Esophagus (tissue), 2 donors: ENCODE measurements around the gene M6PR. TPM values are rescaled to one million over a fixed set of nuclear protein-coding genes. Genes with fewer than 3 reads are reported as not detected.
"Not testable (repeated sequence)": the region's sequence is repeated elsewhere in the genome, so short reads cannot be mapped to it uniquely, and the experiment has no call there.

Experiments used
- H3K27ac ChIP-seq, 2 donors: one replicate each; pipeline ENCODE4 v1.5.1; 2013; ENCODE audit warnings: low read depth in 2 of 2, mild to moderate bottlenecking in 2 of 2, inconsistent platforms in 1 of 2, low read length in 1 of 2, moderate library complexity in 1 of 2
- H3K27me3 ChIP-seq, 2 donors: one replicate each; pipeline ENCODE4 v1.6.1; 2013; ENCODE audit warnings: low read length in 2 of 2, control low read depth in 1 of 2, mild to moderate bottlenecking in 1 of 2; ENCODE audit not compliant: insufficient read depth in 2 of 2, control insufficient read depth in 1 of 2
- H3K36me3 ChIP-seq, 2 donors: one replicate each; pipeline ENCODE4 v1.6.1; 2013; ENCODE audit warnings: low read length in 1 of 2; ENCODE audit not compliant: control insufficient read depth in 2 of 2, insufficient read depth in 2 of 2
- H3K4me1 ChIP-seq, 2 donors: one replicate each; pipeline ENCODE4 v1.6.1; 2013; ENCODE audit warnings: low read length in 1 of 2; ENCODE audit not compliant: control insufficient read depth in 2 of 2, insufficient read depth in 2 of 2
- H3K4me3 ChIP-seq, 2 donors: one replicate each; pipeline ENCODE4 v1.5.1; 2013; ENCODE audit warnings: low read length in 2 of 2, mild to moderate bottlenecking in 2 of 2, low read depth in 1 of 2, moderate library complexity in 1 of 2
- H3K9me3 ChIP-seq, 2 donors: one replicate each; pipeline ENCODE4 v1.6.1; 2013; ENCODE audit warnings: mild to moderate bottlenecking in 2 of 2, low read depth in 1 of 2, low read length in 1 of 2, moderate library complexity in 1 of 2; ENCODE audit not compliant: control insufficient read depth in 2 of 2, insufficient read depth in 1 of 2
- WGBS, 2 donors: extraction: QIAGEN DNeasy Blood & Tissue Kit; methylation state at CpG; one replicate each; pipeline ENCODE4 v1.1.7; 2013; 5-methylcytosine and 5-hydroxymethylcytosine counted together
- polyA plus RNA-seq, 2 donors: library from polyadenylated mRNA; stranded (reverse); fragments of 200-250 nt; gene quantifications; one replicate each; pipeline ENCODE4 v1.2.3, GENCODE V29; 2013
- donor health status: healthy with polysubstance abuse.
- donor health status: Bipolar disorder and iron deficiency.

Gene M6PR
- polyA plus RNA-seq, 2 donors: 28.5 to 45.9 TPM

DNA sequence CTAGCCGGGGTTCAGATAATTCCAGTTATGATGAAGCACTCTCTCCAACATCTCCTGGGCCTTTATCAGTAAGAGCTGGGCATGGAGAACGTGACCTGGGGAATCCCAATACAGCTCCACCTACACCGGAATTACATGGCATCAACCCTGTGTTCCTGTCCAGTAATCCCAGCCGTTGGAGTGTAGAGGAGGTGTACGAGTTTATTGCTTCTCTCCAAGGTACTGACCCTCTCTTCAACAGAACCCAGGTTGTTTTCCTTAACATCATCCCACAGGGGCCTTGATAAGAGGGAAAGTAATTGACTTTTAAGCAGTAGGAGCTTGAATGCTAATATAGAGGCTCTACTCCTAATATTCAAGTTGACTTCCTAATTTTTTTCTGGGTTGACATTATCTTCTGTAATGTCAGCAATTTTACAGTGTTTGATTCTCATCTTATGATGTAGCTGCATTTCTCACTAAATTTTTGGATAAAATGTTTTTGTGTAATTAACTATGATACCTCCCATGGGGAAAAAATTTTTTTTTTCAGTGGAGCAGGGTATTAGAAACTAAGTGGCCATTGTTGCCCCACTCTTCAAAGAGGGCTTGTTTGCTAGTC is 11.5 kb downstream of the M6PR start:
- H3K27me3 ChIP-seq, H3K4me3 ChIP-seq, H3K9me3 ChIP-seq, H3K27ac ChIP-seq, H3K4me1 ChIP-seq: not testable (repeated sequence)
- WGBS, 2 donors: 79 to 88% methylated on average over 2 to 3 of the region's 5 CpGs
- H3K36me3 ChIP-seq: peaks cover 12 to 15% of the 10 kb centered on the region in 2 donors

DNA sequence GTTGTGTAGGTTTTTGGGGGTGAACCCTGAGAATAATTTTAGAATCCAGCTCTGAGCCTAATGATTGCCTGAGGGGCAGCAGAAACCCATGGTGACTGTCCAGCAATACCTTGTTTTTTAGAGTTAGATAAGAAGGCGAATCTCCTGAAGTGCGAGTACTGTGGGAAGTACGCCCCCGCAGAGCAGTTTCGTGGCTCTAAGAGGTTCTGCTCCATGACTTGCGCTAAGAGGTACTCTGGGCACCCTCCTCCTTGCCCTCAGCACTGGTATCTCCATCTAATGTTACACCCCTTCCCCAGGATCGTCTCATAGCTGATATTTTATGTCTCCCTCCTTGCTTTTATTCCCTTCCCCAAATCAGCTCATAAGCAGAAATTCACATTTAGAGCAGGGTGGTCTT is 12.7 kb downstream of the M6PR start:
- H3K4me1 ChIP-seq: no peaks in the 10 kb centered on the region
- no peaks in the 10 kb centered on the region for H3K9me3 ChIP-seq
- no peak overlapping the region for H3K4me3 ChIP-seq
- H3K27me3 ChIP-seq: no peaks in the 10 kb centered on the region
- no peak overlapping the region for H3K27ac ChIP-seq
- WGBS, 2 donors: 95% methylated on average over 7 of the region's 7 CpGs
- peaks cover 9 to 14% of the 10 kb centered on the region in 2 donors for H3K36me3 ChIP-seq

DNA sequence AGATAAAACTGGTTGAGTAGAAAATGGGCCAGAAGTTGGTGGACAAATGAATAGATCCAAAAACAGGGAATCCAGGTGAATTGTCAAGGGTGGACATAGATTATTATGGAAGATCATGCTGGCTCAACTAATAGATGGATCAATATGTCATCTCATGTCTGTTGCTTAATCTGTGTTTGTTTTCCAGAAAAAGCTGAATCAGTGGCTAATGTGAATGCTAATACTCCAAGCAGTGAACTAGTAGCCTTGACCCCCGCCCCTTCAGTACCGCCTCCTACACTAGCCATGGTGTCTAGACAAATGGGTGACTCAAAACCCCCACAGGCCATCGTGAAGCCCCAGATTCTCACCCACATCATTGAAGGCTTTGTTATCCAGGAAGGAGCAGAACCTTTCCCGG is 15.4 kb downstream of the M6PR start:
- not testable (repeated sequence) for H3K27me3 ChIP-seq

DNA sequence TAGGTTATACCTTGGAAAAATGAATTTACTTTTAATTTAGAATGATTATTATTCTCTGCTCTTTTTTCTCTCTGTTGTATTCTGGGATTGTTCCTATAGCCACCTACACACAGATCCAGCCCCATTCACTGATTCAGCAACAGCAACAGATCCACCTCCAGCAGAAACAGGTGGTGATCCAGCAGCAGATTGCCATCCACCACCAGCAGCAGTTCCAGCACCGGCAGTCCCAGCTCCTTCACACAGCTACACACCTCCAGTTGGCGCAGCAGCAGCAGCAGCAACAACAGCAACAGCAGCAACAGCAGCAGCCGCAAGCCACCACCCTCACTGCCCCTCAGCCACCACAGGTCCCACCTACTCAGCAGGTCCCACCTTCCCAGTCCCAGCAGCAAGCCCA is 17.0 kb downstream of the M6PR start:
- H3K36me3 ChIP-seq, H3K9me3 ChIP-seq, H3K27ac ChIP-seq, H3K27me3 ChIP-seq, H3K4me1 ChIP-seq, H3K4me3 ChIP-seq: not testable (repeated sequence)
- WGBS, 2 donors: 88 to 93% methylated on average over 2 to 3 of the region's 3 CpGs

More for the DNA sequence above, 15.4 kb downstream of the M6PR start:
- whole genome bisulfite sequencing, 2 donors: 90 to 95% methylated on average over 4 of the region's 4 CpGs
- not testable (repeated sequence) for H3K9me3 ChIP-seq, H3K27ac ChIP-seq, H3K4me3 ChIP-seq, H3K4me1 ChIP-seq
- peaks cover 9 to 14% of the 10 kb centered on the region in 2 donors for H3K36me3 ChIP-seq

DNA sequence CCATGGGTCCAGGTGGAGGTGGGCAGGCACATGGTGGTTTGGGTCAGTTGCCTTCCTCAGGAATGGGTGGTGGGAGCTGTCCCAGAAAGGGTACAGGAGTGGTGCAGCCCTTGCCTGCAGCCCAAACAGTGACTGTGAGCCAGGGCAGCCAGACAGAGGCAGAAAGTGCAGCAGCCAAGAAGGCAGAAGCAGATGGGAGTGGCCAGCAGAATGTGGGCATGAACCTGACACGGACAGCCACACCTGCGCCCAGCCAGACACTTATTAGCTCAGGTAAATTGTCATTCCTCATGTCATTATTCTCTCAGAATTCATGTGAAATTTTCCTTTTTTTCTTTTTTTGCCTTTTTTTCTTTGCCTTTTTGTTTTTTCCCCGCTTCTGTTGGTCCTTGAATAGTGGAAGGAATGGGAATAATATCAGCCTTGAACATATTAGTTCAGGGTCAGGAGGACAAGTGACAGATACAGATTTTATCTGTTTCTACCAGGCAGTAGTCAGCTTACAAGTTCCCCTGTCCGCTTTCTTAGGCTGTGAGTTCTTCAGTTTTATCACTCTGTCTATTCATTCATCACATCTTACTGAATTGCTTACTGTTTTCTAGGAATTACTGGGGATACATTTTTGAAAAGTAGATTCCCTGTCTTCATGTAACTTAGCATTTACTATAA is 18.7 kb downstream of the M6PR start:
- not testable (repeated sequence) for H3K27ac ChIP-seq, H3K4me3 ChIP-seq, H3K27me3 ChIP-seq, H3K4me1 ChIP-seq, H3K36me3 ChIP-seq, H3K9me3 ChIP-seq
- 77 to 88% methylated on average over 4 of the region's 4 CpGs for WGBS, 2 donors

DNA sequence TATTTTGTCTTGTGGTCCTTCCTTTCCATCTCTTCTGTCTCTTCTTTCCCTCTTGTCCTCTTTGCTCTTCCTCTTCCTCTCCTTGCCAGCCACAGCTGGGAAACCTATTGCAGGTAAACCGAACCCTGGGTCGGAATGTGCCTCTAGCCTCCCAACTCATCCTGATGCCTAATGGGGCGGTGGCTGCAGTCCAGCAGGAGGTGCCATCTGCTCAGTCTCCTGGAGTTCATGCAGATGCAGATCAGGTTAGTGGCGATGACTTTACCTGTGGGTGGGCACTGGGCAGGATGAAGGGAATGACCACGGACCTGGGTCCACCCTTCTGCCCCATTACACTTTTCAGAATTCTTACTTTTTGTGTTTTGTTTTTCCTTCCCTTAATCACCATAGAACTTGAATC is 26.9 kb downstream of the M6PR start:
- no peak overlapping the region for H3K4me3 ChIP-seq
- H3K4me1 ChIP-seq: no peaks in the 10 kb centered on the region
- H3K36me3 ChIP-seq: peaks cover 4 to 8% of the 10 kb centered on the region in 2 donors
- H3K27ac ChIP-seq: no peak overlapping the region
- H3K27me3 ChIP-seq: no peaks in the 10 kb centered on the region
- WGBS, 2 donors: 96% methylated on average over 5 of the region's 5 CpGs
- no peaks in the 10 kb centered on the region for H3K9me3 ChIP-seq

DNA sequence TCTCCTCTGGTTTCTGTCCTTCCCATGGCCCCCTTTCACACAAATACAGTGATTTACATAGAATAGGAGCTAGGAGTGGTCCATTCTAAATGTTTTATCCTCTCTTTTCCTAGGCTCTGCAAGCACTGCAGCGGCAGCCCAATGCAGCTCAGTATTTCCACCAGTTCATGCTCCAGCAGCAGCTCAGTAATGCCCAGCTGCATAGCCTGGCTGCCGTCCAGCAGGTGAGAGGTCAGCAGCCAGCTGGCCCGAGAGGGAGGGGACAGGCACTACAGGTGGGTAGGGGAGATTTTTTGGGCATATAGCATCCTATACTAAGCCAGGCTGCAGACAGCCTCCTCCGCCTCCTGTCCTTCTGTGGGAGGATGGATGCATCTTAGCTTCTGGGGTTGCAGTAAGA is 29.8 kb downstream of the M6PR start:
- not testable (repeated sequence) for H3K27me3 ChIP-seq, H3K27ac ChIP-seq, H3K36me3 ChIP-seq

DNA sequence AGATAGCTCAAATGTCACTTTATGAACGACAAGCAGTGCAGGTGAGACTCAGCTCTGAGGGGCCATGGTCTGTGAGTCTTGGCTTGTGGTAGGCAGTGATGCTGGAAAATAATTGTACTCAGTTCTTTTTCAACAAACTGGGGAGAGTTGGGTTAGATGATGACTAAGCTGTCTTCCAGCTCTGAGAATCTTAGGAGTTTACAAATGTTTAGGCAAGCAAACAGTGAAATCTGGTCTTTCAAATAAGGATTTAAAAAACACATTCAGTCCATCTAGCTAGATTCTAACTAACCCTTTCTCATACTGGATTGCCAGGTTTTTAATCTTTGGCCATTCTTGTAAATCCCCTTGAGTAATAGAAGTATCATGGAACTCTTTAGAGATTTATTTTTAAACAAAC is 31.7 kb downstream of the M6PR start:
- Histone ChIP-seq H3K27ac (no peak overlapping the region), H3K4me3 (no peak overlapping the region), H3K27me3 (no peaks in the 10 kb centered on the region), H3K9me3 (no peaks in the 10 kb centered on the region), H3K36me3 (peaks cover 4 to 8% of the 10 kb centered on the region in 2 donors), H3K4me1 (peaks cover 0 to 3% of the 10 kb centered on the region in 2 donors)
- 68 to 78% methylated on average over 1 of the region's 1 CpG for WGBS, 2 donors

More for the DNA sequence above, 29.8 kb downstream of the M6PR start:
- H3K9me3 ChIP-seq, H3K4me1 ChIP-seq, H3K4me3 ChIP-seq: not testable (repeated sequence)
- 86 to 94% methylated on average over 4 of the region's 4 CpGs for WGBS, 2 donors

DNA sequence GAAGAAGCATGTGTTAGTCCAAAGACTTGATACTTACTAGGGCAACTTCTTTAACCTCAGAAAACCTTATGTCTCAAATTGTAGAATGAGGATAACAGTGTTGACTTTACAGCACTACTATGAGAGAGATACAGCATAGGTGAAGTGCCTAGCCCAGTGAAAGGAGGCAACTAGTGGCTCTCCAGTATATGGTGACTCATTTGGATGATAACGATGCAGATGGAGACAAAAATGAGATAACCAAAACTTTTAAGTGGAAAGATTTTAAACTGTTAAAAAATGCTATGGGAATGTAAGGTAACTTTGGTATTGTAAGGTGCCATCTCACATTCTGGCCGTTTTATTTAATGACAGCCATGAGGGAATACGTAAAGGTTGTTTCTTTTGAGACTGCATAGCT is 32.4 kb downstream of the M6PR start:
- Histone ChIP-seq H3K9me3 (no peaks in the 10 kb centered on the region), H3K27ac (no peak overlapping the region), H3K4me1 (peaks cover 0 to 3% of the 10 kb centered on the region in 2 donors), H3K4me3 (no peak overlapping the region), H3K36me3 (peaks cover 4% of the 10 kb centered on the region in 2 donors), H3K27me3 (no peaks in the 10 kb centered on the region)
- WGBS, 2 donors: 78 to 79% methylated on average over 3 of the region's 3 CpGs

DNA sequence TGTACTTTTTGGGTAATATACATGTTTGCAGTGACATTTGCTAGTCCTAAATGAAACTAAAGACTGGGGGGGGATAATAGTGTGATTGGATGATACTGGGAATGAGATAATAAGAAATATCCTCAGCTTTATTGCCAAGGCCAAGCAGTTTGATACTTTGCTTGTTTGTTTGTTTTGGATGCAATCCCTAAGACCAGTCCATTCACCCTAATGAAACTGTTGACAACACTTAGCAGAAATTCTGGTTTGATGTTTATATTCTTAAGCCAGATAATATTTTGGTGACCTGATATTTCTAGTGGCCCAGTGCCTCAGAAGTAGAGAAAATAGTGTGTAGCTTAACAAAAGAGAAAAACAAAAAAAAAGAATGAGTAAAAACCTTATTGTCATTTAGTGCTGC is 33.3 kb downstream of the M6PR start:
- H3K36me3 ChIP-seq: peaks cover 4% of the 10 kb centered on the region in 2 donors
- H3K9me3 ChIP-seq: no peaks in the 10 kb centered on the region
- H3K4me1 ChIP-seq: peaks cover 0 to 3% of the 10 kb centered on the region in 2 donors
- H3K4me3 ChIP-seq: no peak overlapping the region
- H3K27ac ChIP-seq: no peak overlapping the region
- H3K27me3 ChIP-seq: no peaks in the 10 kb centered on the region
